T47D (cell line): ENCODE data around the gene DENND2D.
"Not testable (repeated sequence)": the region's sequence is repeated elsewhere in the genome, so short reads cannot be mapped to it uniquely, and the experiment has no call there.

Experiments
- DNase-seq, 2 experiments: peaks; one replicate each; pipeline versions ENCODE4 v3.0.0 to v3.0.0-alpha.2; 2011 to 2012; ENCODE audit warnings: low read depth in 1 of 2, low spot score in 1 of 2
- JUND ChIP-seq: IDR thresholded peaks from 2 replicates; pipeline ENCODE4 v1.6.1; 2012; ENCODE audit warnings: low read depth
- in situ Hi-C: cut with HindIII; loops from 2 replicates; pipeline ENCODE4 v1.10.0; 2016; ENCODE audit warnings: low sequenced_read_pairs, low pct_unique_long_range_greater_than_20kb

The DENND2D gene

DNA sequence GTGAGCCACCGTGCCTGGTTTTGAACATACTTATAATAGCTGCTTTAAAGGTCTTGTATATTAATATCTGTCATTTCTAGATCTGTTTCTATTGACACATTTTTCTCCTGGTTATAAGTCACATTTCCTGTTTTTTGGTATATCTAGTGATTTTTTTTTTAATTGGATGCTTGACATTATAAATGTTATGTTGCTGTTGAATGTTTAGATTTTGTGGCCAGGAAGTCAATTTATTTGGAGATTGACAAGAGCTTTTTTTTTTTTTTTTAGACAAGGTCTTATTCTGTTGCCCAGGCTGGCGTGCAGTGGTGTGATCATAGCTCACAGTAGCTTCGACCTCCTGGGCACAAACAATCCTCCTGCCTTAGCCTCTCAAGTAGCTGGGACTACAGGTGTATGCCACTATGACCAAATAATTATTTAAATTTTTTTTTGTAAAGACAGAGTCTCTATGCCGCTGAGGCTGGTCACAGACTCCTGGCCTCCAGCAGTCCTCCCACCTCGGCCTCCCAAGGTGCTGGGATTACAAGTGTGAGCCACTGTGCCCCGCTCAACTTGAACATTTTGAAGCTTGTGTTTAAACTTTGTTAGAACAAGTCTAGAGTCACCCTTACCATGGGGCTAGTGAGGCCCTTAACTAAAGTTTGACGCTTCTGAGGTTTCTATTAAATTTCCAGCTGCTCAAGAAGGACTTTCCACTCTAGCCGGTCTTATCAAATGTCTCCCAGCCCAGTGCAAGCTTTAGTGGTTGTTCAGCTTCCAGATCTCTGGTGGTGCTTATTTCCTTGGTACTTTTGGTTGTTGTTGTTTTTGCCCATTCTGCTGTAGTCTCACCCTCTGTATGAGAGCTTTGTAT, 18.5 kb upstream of the DENND2D start:
- in situ Hi-C loops, result no loop called here
- no peak for TF ChIP-seq JUND
- no peak for DNase-seq

GRCh38 chr1:111217183-111217910, 16.9 kb upstream of the DENND2D start:
- DNase-seq, result no peak
- in situ Hi-C loops, result no loop called here
- no peak for TF ChIP-seq JUND

- in situ Hi-C loops, result no loop called here
- DNase-seq, result no peak
- no peak for TF ChIP-seq JUND
These were observed 16.3 kb upstream of the DENND2D start for GRCh38 chr1:111216751-111217150.

- in situ Hi-C loops, result not testable (repeated sequence)
These were observed 14.8 kb upstream of the DENND2D start for GRCh38 chr1:111215285-111215684.

DNA sequence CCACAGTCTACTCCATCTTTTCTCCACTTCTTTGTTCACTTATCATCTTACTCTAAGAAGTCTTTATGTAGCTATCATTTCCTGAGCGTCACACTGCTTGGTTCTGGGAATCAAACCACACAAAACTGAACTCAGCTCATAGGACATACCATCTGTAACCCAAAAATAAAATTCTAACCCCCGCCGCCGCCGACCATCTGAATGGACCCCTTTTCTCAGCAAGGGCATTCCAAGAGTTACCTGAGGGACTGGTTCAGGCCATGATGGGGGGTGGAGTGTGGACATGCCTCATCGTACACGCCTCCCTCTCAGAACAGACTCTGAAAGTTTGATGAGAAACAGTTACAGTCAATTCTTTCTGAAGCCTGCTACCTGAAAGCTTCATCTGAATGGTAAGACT, 14.4 kb upstream of the DENND2D start:
- in situ Hi-C loops, result no loop called here
- no peak for TF ChIP-seq JUND
- DNase-seq, result no peak

More at GRCh38 chr1:111215285-111215684, 14.8 kb upstream of the DENND2D start:
- not testable (repeated sequence) for DNase-seq

DNA sequence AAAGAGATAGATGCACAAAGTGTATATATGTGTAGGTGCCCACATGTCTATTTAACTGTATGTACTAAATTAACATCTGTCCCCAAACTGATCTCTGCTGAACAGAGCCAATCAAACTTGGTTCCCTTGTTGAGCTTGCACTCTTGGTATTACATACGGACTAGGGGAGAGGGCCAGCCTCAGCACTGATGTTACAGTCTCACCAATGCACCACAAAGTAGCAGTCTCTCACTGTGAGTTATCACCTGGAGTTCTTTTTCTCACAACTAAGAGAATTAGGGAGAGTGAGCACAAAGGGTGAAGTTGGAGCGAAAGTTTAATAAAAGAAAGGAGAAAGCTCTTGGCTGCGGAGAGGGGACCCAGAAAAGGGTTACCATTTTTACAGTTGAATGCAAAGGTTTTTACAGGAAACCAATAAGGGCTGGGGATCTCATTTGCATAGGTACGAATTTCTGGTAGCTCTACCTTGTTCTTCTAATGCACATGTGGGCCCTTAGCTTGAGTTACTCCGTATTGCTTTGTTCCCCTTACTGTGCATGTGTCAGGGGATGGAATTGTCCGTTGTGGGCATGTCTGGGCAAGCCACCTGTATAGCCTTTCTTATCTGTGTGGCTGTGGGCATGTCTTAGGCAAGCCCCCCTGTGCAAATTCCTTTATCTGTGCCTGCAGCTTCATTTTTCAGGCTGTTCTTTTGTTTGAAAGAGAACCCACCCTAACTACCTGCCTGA, 13.8 kb upstream of the DENND2D start:
- no peak for TF ChIP-seq JUND
- in situ Hi-C loops, result no loop called here
- no peak for DNase-seq

GRCh38 chr1:111213412-111213811, 13.0 kb upstream of the DENND2D start:
- DNase-seq, result no peak
- TF ChIP-seq JUND, result no peak
- in situ Hi-C loops, result no loop called here

- no peak for DNase-seq
- in situ Hi-C loops, result no loop called here
- TF ChIP-seq JUND, result no peak
These were observed 12.3 kb upstream of the DENND2D start for GRCh38 chr1:111212634-111213335.

DNA sequence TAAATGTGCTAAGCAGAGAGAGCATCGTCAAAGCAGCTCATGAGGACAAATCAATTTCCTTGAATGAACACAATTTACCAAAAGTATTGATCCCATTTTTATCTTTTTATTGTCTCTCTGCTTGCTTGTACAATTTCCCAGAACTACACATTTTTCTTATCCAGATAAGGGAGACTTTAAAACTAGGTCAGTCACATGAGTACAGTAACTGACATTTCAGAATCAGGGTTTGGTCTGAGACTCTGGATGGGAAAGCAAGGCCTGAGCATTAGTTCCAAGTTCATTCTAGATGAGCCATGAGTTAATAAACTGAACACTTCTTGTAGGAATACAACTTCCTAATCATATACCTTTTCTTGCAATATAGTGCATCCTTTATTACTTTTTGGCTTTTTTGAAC, 11.5 kb upstream of the DENND2D start:
- in situ Hi-C loops, result no loop called here
- no peak for TF ChIP-seq JUND
- DNase-seq, result no peak

DNA sequence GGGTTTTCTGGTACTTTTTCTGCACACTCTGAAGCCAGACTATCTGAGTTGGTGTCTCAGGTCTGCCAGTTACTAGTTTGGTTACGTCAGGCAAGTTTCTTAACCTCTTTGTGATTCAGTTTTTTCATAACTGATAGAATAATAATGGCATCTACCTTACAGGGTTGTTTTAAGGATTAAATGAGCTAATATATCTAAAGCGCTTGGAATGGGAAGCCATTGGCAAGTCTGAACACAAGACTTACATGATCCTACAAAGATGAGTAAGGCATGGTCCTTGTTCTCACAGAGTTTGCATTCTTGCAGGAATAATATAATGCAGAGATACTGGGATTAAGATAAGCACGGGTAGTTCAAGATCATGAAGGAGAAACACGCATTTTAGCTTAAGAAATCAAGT, 9.2 kb upstream of the DENND2D start:
- in situ Hi-C loops, result no loop called here
- TF ChIP-seq JUND, result no peak
- no peak for DNase-seq

GRCh38 chr1:111208921-111209320, 8.5 kb upstream of the DENND2D start:
- in situ Hi-C loops, result no loop called here
- no peak for TF ChIP-seq JUND
- no peak for DNase-seq

DNA sequence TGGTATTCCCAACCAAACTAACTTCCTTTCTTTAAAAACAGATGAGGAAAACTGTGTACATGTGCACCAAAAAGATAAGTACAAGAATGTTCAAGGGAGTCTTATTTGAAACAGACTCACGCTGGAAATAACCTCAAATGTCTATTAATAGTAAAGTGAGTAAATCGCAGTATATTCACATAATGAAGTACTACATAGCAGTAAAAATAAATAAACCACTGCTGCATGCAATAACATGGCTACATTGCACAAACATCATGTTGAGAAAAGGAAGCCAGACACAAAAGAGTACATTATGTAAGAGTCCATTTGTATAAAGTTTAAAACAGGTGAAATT, 5.2 kb upstream of the DENND2D start:
- DNase-seq, result no peak

More for the DNA sequence above, 5.2 kb upstream of the DENND2D start:
- in situ Hi-C loops, result no loop called here
- no peak for TF ChIP-seq JUND
